K562 (cell line): ENCODE data around the gene EIF1. TPM values are rescaled to one million over a fixed set of nuclear protein-coding genes. Genes with fewer than 3 reads are reported as not detected.

Source experiments
- ARHGAP35 ChIP-seq: fragments of 450-650 bp; IDR thresholded peaks from 2 replicates; pipeline ENCODE4 v1.6.1; 2018; ENCODE audit not compliant: partially characterized antibody
- BRD4 ChIP-seq: fragments of 200-600 bp; sonication (generic); IDR thresholded peaks from 2 replicates; pipeline ENCODE4 v1.6.1; 2017; ENCODE audit warnings: inconsistent platforms
- FOXK2 ChIP-seq, 2 experiments: fragments of 450-650 bp; IDR thresholded peaks in 1 of 2; conservative IDR thresholded peaks in 1 of 2; 2 replicates each; pipeline ENCODE4 v1.6.1; 2016; ENCODE audit warnings: low read depth in 2 of 2, mild to moderate bottlenecking in 1 of 2
- HDAC2 ChIP-seq: fragments of 450-650 bp; IDR thresholded peaks from 2 replicates; pipeline ENCODE4 v1.6.1; 2016; ENCODE audit warnings: mild to moderate bottlenecking
- PRPF4 ChIP-seq: fragments of 200-400 bp; formaldehyde crosslinking; IDR thresholded peaks from one replicate; pipeline ENCODE4 v1.6.1; 2017; ENCODE audit warnings: low read length, low read depth, mild to moderate bottlenecking; ENCODE audit not compliant: insufficient read depth, poor library complexity, severe bottlenecking
- SMAD4 ChIP-seq: fragments of 250-450 bp; sonication (Bioruptor Pico); conservative IDR thresholded peaks from 2 replicates; pipeline ENCODE4 v1.8.0; 2021; ENCODE audit warnings: inconsistent platforms, mild to moderate bottlenecking, moderate library complexity
- SMARCB1 ChIP-seq: IDR thresholded peaks from 2 replicates; pipeline ENCODE4 v1.6.1; 2011; ENCODE audit warnings: improper control_type of control experiment, low read depth; ENCODE audit not compliant: insufficient read length
- ZNF146 ChIP-seq: IDR thresholded peaks from one replicate; pipeline ENCODE4 v1.6.1; 2018; ENCODE audit warnings: missing compliant biosample characterization; ENCODE audit not compliant: unreplicated experiment
- ZNF311 ChIP-seq: fragments of 250-450 bp; sonication (Bioruptor Pico); IDR thresholded peaks from 2 replicates; pipeline ENCODE4 v1.4.0; 2020; ENCODE audit warnings: mild to moderate bottlenecking, moderate library complexity
- polyA plus RNA-seq, 8 experiments: library from polyadenylated mRNA; depleted of rRNA in 4 of 8; stranded (reverse) in 5 of 8; unstranded in 3 of 8; fragments of >200 nt; fragmentation: Nextera tagmentation in 2 of 8; fragmentation: Illumina TruSeq in 1 of 8; extraction: Ambion mirVana in 2 of 8; extraction: Trizol in 1 of 8; gene quantifications; 2 replicates each; pipeline versions ENCODE4 v1.2.1 to v1.2.3, GENCODE V29; 2011 to 2014; ENCODE audit warnings: inconsistent platforms in 1 of 8, missing spikeins in 1 of 8
- total RNA-seq, 7 experiments: library from RNA; depleted of rRNA in 6 of 7; stranded (reverse); fragments of >200 nt in 6 of 7; fragmentation: Illumina TruSeq in 2 of 7; extraction: Trizol in 2 of 7; gene quantifications; 2 replicates each; pipeline versions ENCODE4 v1.2.1 to v1.2.3, GENCODE V29; 2011 to 2021; ENCODE audit warnings: low replicate concordance in 1 of 7
- TF ChIP-seq, protein P1 (sequence below): fragments of 200-800 bp; sonication (Bioruptor generic); IDR thresholded peaks from 2 replicates; pipeline ENCODE4 v1.6.1; 2017; ENCODE audit warnings: missing genetic modification characterization, missing compliant biosample characterization
- TF ChIP-seq, protein P2 (sequence below): fragments of 450-650 bp; formaldehyde crosslinking; IDR thresholded peaks from 2 replicates; pipeline ENCODE4 v1.4.0; 2022; ENCODE audit warnings: mild to moderate bottlenecking, moderate library complexity
- TF ChIP-seq, protein P3 (sequence below): fragments of 450-650 bp; IDR thresholded peaks from 2 replicates; pipeline ENCODE4 v1.6.1; 2018; ENCODE audit not compliant: partially characterized antibody
- TF ChIP-seq, protein P4 (sequence below): IDR thresholded peaks from 2 replicates; pipeline ENCODE4 v1.6.1; 2011; ENCODE audit warnings: borderline replicate concordance, low read depth, mild to moderate bottlenecking, moderate library complexity, low read length; ENCODE audit not compliant: insufficient read depth, poor library complexity, severe bottlenecking

The EIF1 gene
- total and polyA plus RNA-seq, 9 of the 15 experiments (the other 6 are each of a cell fraction or from before 2014, with no cell fraction given): 67.0 to 1,204 (median 320) TPM

DNA sequence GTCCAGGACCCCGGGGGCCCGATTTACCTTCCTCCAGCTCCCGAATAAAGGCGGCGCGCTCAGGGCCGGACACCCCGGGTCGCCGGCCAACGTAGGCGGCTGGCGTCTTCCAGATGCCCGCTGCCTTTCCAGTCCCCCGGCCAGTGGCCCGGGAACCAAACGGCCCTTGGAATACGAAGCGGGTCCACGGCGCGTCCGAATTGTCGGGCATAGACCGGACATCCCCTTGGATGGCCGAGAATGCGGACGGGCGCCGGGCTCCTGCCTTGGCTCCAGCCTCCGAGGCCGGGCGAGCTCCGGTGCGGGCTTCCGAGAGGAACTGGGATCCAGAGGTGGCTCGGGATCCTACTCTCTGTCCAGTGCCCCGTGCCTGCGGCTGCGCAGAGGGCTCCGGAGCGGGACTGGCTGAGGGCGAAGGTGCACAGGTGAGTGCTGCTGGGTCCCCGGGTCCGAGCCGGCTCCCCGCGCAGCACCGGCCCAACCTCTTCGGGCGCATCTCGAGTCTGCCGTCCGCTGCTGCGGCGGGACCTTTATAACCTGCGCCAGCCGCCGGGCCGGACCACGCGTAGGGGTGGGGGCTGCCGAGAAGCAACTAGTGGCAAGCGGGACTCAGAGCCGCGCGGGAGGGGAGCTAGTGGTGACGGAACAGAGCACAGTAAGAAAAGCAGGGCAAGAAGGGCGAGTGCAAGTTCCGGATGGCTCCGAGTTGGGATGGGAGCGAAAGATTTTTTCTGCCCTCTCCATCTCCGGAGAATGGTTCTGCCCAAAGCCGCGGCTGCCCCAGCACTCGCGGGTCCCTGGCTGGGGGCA lies 45.7 kb downstream of the EIF1 start, which contains the start of gene HAP1 (continued):
- TF ChIP-seq, protein P1, sequence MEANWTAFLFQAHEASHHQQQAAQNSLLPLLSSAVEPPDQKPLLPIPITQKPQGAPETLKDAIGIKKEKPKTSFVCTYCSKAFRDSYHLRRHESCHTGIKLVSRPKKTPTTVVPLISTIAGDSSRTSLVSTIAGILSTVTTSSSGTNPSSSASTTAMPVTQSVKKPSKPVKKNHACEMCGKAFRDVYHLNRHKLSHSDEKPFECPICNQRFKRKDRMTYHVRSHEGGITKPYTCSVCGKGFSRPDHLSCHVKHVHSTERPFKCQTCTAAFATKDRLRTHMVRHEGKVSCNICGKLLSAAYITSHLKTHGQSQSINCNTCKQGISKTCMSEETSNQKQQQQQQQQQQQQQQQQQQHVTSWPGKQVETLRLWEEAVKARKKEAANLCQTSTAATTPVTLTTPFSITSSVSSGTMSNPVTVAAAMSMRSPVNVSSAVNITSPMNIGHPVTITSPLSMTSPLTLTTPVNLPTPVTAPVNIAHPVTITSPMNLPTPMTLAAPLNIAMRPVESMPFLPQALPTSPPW: no peak
- TF ChIP-seq PRPF4 (no peak), ZNF146 (CRISPR knock-in tag) (no peak), SMARCB1 (no peak), FOXK2 (conservative IDR thresholded peaks at IDR 0.05 in 1 of 2, IDR thresholded peaks at IDR 0.05 in 1 of 2; ENCODE audit: low read depth in 2 of 2) (peak in 1 of 2 experiments; percentile 47; a peak in 1 of 4 replicates), BRD4 (no peak), ARHGAP35 (no peak), SMAD4 (CRISPR knock-in tag) (no peak), ZNF311 (CRISPR knock-in tag) (no peak), HDAC2 (no peak)
- TF ChIP-seq, protein P2, sequence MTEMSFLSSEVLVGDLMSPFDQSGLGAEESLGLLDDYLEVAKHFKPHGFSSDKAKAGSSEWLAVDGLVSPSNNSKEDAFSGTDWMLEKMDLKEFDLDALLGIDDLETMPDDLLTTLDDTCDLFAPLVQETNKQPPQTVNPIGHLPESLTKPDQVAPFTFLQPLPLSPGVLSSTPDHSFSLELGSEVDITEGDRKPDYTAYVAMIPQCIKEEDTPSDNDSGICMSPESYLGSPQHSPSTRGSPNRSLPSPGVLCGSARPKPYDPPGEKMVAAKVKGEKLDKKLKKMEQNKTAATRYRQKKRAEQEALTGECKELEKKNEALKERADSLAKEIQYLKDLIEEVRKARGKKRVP (CRISPR knock-in tag): no peak
- TF ChIP-seq, protein P3, sequence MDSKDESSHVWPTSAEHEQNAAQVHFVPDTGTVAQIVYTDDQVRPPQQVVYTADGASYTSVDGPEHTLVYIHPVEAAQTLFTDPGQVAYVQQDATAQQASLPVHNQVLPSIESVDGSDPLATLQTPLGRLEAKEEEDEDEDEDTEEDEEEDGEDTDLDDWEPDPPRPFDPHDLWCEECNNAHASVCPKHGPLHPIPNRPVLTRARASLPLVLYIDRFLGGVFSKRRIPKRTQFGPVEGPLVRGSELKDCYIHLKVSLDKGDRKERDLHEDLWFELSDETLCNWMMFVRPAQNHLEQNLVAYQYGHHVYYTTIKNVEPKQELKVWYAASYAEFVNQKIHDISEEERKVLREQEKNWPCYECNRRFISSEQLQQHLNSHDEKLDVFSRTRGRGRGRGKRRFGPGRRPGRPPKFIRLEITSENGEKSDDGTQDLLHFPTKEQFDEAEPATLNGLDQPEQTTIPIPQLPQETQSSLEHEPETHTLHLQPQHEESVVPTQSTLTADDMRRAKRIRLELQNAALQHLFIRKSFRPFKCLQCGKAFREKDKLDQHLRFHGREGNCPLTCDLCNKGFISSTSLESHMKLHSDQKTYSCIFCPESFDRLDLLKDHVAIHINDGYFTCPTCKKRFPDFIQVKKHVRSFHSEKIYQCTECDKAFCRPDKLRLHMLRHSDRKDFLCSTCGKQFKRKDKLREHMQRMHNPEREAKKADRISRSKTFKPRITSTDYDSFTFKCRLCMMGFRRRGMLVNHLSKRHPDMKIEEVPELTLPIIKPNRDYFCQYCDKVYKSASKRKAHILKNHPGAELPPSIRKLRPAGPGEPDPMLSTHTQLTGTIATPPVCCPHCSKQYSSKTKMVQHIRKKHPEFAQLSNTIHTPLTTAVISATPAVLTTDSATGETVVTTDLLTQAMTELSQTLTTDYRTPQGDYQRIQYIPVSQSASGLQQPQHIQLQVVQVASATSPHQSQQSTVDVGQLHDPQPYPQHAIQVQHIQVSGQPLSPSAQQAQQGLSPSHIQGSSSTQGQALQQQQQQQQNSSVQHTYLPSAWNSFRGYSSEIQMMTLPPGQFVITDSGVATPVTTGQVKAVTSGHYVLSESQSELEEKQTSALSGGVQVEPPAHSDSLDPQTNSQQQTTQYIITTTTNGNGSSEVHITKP: peak; percentile 97
- TF ChIP-seq, protein P4, sequence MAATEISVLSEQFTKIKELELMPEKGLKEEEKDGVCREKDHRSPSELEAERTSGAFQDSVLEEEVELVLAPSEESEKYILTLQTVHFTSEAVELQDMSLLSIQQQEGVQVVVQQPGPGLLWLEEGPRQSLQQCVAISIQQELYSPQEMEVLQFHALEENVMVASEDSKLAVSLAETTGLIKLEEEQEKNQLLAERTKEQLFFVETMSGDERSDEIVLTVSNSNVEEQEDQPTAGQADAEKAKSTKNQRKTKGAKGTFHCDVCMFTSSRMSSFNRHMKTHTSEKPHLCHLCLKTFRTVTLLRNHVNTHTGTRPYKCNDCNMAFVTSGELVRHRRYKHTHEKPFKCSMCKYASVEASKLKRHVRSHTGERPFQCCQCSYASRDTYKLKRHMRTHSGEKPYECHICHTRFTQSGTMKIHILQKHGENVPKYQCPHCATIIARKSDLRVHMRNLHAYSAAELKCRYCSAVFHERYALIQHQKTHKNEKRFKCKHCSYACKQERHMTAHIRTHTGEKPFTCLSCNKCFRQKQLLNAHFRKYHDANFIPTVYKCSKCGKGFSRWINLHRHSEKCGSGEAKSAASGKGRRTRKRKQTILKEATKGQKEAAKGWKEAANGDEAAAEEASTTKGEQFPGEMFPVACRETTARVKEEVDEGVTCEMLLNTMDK: no peak
